ENCODE data around the gene OR6K6. TPM values are rescaled to one million over a fixed set of nuclear protein-coding genes. Genes with fewer than 3 reads are reported as not detected.

The OR6K6 gene, protein sequence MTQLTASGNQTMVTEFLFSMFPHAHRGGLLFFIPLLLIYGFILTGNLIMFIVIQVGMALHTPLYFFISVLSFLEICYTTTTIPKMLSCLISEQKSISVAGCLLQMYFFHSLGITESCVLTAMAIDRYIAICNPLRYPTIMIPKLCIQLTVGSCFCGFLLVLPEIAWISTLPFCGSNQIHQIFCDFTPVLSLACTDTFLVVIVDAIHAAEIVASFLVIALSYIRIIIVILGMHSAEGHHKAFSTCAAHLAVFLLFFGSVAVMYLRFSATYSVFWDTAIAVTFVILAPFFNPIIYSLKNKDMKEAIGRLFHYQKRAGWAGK
- total RNA-seq (2014; rRNA removed; shearing (Covaris generic)), result not detected in 2 replicates

DNA sequence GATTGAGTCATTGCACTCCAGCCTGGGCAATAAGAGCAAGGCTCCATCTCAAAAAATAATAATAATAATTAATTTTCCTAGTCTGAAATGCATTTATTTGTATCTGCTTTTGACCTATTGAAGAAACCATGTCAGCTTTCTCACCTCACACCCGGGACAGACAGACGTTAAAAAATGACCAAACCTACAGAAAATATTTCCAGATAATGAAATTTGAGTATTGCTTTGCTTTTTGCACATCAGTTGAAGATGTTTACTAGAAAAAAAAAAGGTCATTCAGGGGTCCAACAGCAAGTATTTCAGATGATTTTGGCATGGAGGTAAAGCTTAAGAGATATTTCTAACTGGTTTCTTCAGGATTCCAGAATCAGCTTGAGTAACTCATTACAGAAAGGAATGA is at the start of gene OR6K6:
Gene OR6K6 (plus strand): TSS at position 301 of the 400 bp plus-strand sequence. CDS start 168 bp downstream, outside the sequence.
- no peak for DNase-seq (ENCODE audit: low spot score)
- in situ Hi-C loops (cut with HindIII; ENCODE audit: low sequenced_read_pairs), result no loop called here

DNA sequence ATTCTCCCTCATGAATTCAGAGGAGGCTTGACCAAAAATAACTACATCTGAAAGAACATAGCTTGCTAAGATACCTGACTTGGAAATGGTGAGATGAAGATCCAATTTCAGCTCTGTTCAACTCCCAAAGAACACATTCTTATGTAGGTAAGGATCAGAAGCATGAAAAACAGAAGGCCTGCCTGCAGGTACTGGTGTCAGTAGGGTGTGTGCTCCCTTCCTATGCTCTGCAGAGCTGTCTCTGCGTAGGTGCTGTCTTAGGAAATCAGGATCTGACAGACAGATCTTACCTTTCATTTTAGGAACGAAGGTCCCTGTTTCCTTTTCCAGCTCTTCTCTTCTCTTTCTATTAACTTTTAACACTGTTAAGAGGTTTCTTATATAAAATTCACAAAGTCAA is 48.4 kb upstream of the OR6K6 start:
- no peak for DNase-seq (ENCODE audit: low spot score)
- in situ Hi-C loops (cut with HindIII; ENCODE audit: low sequenced_read_pairs), result no loop called here

GRCh38 chr1:158711098-158711497 is 43.4 kb upstream of the OR6K6 start:
- in situ Hi-C loops (cut with HindIII; ENCODE audit: low sequenced_read_pairs), result no loop called here
- DNase-seq (ENCODE audit: low spot score), result no peak

GRCh38 chr1:158714754-158715153 is 39.8 kb upstream of the OR6K6 start:
- in situ Hi-C loops (cut with HindIII; ENCODE audit: low sequenced_read_pairs), result no loop called here
- no peak for DNase-seq (ENCODE audit: low spot score)

GRCh38 chr1:158716335-158716734 is 38.2 kb upstream of the OR6K6 start:
- in situ Hi-C loops (cut with HindIII; ENCODE audit: low sequenced_read_pairs), result no loop called here
- no peak for DNase-seq (ENCODE audit: low spot score)

GRCh38 chr1:158717344-158717743 is 37.2 kb upstream of the OR6K6 start:
- in situ Hi-C loops (cut with HindIII; ENCODE audit: low sequenced_read_pairs), result no loop called here
- DNase-seq (ENCODE audit: low spot score), result no peak

DNA sequence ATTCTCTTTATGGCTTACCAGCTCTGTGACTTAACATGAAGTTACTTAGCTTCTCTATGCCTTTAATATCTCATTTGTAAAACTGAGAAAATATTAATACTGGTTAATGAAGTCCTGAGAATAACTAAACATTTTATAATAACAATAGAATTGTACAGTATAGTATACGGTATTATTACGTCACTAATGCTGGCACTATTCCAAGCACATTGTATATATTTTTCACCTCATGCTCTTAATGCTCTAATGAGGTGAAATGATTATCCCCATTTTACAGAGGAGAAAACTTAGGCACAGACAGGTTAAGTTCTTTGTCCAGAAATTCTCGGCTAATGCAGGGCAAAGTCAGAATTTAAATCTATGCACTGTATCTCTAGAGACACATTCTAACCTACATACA is 34.9 kb upstream of the OR6K6 start:
- in situ Hi-C loops (cut with HindIII; ENCODE audit: low sequenced_read_pairs), result no loop called here
- no peak for DNase-seq (ENCODE audit: low spot score)

GRCh38 chr1:158720620-158721019 is 33.9 kb upstream of the OR6K6 start, which contains the start of gene OR6K3:
OR6K3 (minus strand) TSS chr1:158720720; CDS start chr1:158718115, 2,605 bp downstream.
- DNase-seq (ENCODE audit: low spot score), result no peak
- in situ Hi-C loops (cut with HindIII; ENCODE audit: low sequenced_read_pairs), result no loop called here

- in situ Hi-C loops (cut with HindIII; ENCODE audit: low sequenced_read_pairs), result no loop called here
- no peak for DNase-seq (ENCODE audit: low spot score)
Observed at GRCh38 chr1:158724442-158724841, 30.1 kb upstream of the OR6K6 start.

- no peak for DNase-seq (ENCODE audit: low spot score)
Observed at GRCh38 chr1:158728510-158729225, 25.9 kb upstream of the OR6K6 start.

DNA sequence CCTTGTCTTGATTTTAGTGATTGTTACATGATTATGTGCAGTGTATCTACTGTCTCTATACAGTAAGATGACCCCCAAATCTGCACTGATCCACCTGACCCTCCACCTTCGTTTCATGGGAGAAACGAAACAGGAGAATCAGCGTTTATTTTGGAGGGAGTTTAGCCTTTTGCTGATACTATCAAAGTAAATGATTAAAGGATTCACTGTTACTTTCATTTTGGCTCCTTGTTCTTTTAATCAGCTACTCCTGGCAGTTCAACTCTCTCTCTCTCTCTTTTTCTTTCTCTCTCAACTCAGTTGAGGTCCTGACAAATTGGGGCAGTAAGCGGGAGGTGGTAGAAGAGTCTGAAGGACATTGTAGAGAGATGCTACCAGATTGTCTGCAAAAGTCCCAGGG is 24.1 kb upstream of the OR6K6 start:
- in situ Hi-C loops (cut with HindIII; ENCODE audit: low sequenced_read_pairs), result no loop called here
- DNase-seq (ENCODE audit: low spot score), result no peak

More at GRCh38 chr1:158728510-158729225, 25.9 kb upstream of the OR6K6 start:
- in situ Hi-C loops (cut with HindIII; ENCODE audit: low sequenced_read_pairs), result no loop called here

DNA sequence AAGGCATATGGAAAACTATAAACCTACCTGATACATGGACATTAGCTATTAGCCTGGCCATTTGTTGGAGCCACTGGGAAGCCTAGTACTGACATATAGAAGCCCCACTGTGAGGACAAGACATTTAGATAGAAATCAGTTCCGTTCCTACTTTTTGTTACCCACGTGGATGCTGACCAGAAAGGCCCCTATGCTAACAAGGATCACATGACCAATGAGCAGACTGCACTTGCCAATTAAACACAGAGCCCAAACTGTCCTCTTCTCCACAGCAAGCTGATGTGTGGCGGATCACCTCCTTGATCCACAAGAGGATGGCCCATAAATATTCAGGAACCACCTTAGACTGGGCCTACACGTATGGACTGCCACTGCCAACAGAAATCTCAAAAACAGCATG is 22.8 kb upstream of the OR6K6 start:
- in situ Hi-C loops (cut with HindIII; ENCODE audit: low sequenced_read_pairs), result no loop called here
- no peak for DNase-seq (ENCODE audit: low spot score)

GRCh38 chr1:158732524-158732923 is 22.0 kb upstream of the OR6K6 start:
- no peak for DNase-seq (ENCODE audit: low spot score)
- in situ Hi-C loops (cut with HindIII; ENCODE audit: low sequenced_read_pairs), result no loop called here

- in situ Hi-C loops (cut with HindIII; ENCODE audit: low sequenced_read_pairs), result no loop called here
- DNase-seq (ENCODE audit: low spot score), result no peak
Observed at GRCh38 chr1:158735848-158736247, 18.7 kb upstream of the OR6K6 start.

DNA sequence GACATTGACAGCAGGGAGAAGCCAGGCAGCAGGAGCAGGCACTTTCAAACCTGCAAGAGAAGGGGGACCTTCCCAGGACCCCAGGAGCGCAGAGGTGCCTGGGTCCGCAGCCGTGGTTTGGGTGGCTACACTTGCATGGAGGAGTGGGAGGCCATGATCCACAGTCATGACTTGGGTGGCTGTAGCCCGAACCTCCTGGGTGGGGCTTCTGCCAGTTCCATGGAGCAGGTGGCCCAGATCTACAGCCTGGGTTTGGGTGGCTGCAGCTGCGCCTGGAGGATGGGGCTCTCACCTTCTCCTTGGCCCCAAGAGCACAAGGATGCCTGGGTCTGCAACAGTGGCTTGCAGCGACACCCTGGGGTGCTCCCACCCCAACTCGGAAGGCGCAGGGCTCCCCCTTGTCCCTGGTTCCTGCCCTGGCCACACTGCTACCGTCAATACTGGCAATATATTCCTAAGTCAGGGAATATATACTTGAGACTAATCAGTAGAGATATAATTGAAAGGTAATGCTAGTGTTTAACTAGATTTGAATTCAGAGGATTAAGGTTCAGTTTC is 2.3 kb upstream of the OR6K6 start:
- in situ Hi-C loops (cut with HindIII; ENCODE audit: low sequenced_read_pairs), result no loop called here
- DNase-seq (ENCODE audit: low spot score), result no peak

- in situ Hi-C loops (cut with HindIII; ENCODE audit: low sequenced_read_pairs), result no loop called here
- DNase-seq (ENCODE audit: low spot score), result no peak
Observed at GRCh38 chr1:158771950-158772866, 17.7 kb downstream of the OR6K6 start, which contains the start of gene OR6N1. OR6N1 (minus strand) TSS chr1:158772195; CDS start chr1:158766682, 5,513 bp downstream.

- DNase-seq (ENCODE audit: low spot score), result no peak
- in situ Hi-C loops (cut with HindIII; ENCODE audit: low sequenced_read_pairs), result no loop called here
Observed at GRCh38 chr1:158781104-158781503, 26.6 kb downstream of the OR6K6 start, which contains the start of gene OR6N2. OR6N2 (minus strand) TSS chr1:158781204; CDS start chr1:158777635, 3,569 bp downstream.

DNA sequence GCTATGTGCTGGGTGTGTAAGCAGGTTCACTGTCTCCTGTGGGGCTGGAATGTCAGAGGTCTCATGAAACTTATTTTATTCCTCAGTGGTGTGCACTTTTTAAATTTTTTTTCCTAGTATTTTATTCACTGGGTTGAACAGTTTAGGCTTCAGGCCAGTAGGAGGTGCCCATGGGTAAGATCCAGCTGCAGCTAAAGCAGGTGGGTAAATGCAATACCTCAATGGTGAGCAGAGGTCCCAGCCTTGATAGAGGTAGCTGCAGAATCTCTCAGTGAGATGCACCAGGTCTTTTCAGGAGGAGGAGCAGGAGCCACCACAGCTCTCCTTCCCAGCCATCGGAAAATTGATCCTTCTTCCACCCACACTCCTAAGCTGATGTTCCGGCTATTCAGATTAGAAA is 39.1 kb downstream of the OR6K6 start:
- no peak for DNase-seq (ENCODE audit: low spot score)
- in situ Hi-C loops (cut with HindIII; ENCODE audit: low sequenced_read_pairs), result no loop called here

DNA sequence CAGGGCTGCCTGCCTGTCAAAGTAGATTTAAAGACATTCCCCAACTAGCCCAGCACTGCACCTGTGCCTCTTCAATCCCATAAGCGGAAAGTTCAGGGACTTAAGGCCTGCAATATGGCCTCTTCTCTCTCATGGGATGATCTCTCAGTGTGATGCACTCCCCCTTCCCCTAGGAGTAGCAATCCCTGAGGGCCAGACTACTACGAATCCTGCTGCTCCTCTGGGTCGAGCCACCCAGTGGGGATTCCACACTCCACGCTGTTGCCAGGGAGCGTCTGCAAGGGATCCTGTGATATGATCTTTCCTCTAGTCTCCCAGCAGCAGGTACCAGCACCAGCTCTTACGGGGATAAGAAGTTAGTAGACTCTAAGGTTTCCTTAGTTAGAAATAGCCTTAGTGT is 39.7 kb downstream of the OR6K6 start:
- in situ Hi-C loops (cut with HindIII; ENCODE audit: low sequenced_read_pairs), result no loop called here
- DNase-seq (ENCODE audit: low spot score), result no peak
